ENCODE data around the gene NUBPL. TPM values are rescaled to one million over a fixed set of nuclear protein-coding genes. Genes with fewer than 3 reads are reported as not detected.

NUBPL gene
- total RNA-seq, 1 donor from 2014 or later, result 12.5 TPM

GRCh38 chr14:31660191-31660590 lies 99.0 kb downstream of the NUBPL start:
- Mint-ChIP-seq H3K4me1 (ENCODE audit: low read depth, unreplicated experiment) (no peaks in the 10 kb centered on the region), H3K36me3 (ENCODE audit: unreplicated experiment) (peaks cover 5% of the 10 kb centered on the region), H3K27ac (ENCODE audit: unreplicated experiment) (no peak overlapping the region), H3K4me3 (ENCODE audit: unreplicated experiment) (no peak overlapping the region), H3K9me3 (ENCODE audit: unreplicated experiment) (peaks cover 2% of the 10 kb centered on the region), H3K27me3 (ENCODE audit: unreplicated experiment) (no peaks in the 10 kb centered on the region)
- TF ChIP-seq, protein P1, sequence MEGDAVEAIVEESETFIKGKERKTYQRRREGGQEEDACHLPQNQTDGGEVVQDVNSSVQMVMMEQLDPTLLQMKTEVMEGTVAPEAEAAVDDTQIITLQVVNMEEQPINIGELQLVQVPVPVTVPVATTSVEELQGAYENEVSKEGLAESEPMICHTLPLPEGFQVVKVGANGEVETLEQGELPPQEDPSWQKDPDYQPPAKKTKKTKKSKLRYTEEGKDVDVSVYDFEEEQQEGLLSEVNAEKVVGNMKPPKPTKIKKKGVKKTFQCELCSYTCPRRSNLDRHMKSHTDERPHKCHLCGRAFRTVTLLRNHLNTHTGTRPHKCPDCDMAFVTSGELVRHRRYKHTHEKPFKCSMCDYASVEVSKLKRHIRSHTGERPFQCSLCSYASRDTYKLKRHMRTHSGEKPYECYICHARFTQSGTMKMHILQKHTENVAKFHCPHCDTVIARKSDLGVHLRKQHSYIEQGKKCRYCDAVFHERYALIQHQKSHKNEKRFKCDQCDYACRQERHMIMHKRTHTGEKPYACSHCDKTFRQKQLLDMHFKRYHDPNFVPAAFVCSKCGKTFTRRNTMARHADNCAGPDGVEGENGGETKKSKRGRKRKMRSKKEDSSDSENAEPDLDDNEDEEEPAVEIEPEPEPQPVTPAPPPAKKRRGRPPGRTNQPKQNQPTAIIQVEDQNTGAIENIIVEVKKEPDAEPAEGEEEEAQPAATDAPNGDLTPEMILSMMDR (IDR thresholded peaks at IDR 0.05; ENCODE audit: partially characterized antibody, unreplicated experiment), result no peak
- DNase-seq, result no peak

DNA sequence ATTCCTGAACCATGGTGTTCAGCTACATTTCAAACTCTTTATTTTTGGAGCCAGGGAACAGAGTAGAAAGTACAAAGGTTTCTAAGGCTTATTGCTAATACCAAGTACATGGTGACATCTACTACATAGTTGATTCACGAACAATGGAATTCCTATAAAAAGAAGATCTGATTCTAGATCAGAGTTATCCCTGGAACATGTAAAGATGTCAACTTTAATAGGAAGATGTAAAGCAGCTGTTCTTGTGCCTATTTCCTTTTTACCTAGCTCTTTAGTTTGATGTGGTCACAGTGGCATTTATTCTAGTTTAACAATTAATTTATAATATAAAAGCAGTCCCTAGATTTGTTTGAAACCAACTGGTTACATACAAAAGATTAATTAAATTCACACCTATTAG lies 99.5 kb downstream of the NUBPL start:
- H3K36me3 Mint-ChIP-seq (ENCODE audit: unreplicated experiment), result peaks cover 5% of the 10 kb centered on the region
- peaks cover 3% of the 10 kb centered on the region for H3K9me3 Mint-ChIP-seq (ENCODE audit: unreplicated experiment)
- TF ChIP-seq, protein P1 (IDR thresholded peaks at IDR 0.05; ENCODE audit: partially characterized antibody, unreplicated experiment), result no peak
- no peak overlapping the region for H3K27ac Mint-ChIP-seq (ENCODE audit: unreplicated experiment)
- no peak overlapping the region for H3K4me3 Mint-ChIP-seq (ENCODE audit: unreplicated experiment)
- DNase-seq, result no peak
- no peaks in the 10 kb centered on the region for H3K27me3 Mint-ChIP-seq (ENCODE audit: unreplicated experiment)
- no peaks in the 10 kb centered on the region for H3K4me1 Mint-ChIP-seq (ENCODE audit: low read depth, unreplicated experiment)

GRCh38 chr14:31668348-31668747 lies 107.1 kb downstream of the NUBPL start:
- peaks cover 9% of the 10 kb centered on the region for H3K36me3 Mint-ChIP-seq (ENCODE audit: unreplicated experiment)
- peaks cover 5% of the 10 kb centered on the region for H3K9me3 Mint-ChIP-seq (ENCODE audit: unreplicated experiment)
- H3K27ac Mint-ChIP-seq (ENCODE audit: unreplicated experiment), result no peak overlapping the region
- no peak overlapping the region for H3K4me3 Mint-ChIP-seq (ENCODE audit: unreplicated experiment)
- no peaks in the 10 kb centered on the region for H3K4me1 Mint-ChIP-seq (ENCODE audit: low read depth, unreplicated experiment)
- DNase-seq, result no peak
- no peaks in the 10 kb centered on the region for H3K27me3 Mint-ChIP-seq (ENCODE audit: unreplicated experiment)
- TF ChIP-seq, protein P1 (IDR thresholded peaks at IDR 0.05; ENCODE audit: partially characterized antibody, unreplicated experiment), result no peak

DNA sequence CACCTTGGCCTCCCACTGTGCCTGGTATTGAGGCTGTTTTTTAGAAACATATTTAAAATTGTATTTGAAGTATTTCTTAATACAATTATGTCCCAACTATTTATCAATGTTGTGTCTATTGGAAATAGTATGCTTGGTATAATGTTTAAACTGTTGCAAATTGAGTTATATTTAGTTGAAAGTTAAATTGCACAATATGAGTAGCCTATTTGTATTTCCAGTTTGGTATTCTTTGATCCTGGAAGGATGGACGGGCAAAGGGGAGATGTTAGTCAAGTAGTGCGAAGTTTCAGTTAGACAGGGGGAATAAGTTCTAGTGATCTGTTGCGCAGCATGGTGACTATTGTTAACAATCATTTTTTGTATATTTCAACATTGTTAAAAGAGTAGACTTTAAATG lies 111.5 kb downstream of the NUBPL start:
- H3K4me3 Mint-ChIP-seq (ENCODE audit: unreplicated experiment), result no peak overlapping the region
- H3K27me3 Mint-ChIP-seq (ENCODE audit: unreplicated experiment), result no peaks in the 10 kb centered on the region
- H3K36me3 Mint-ChIP-seq (ENCODE audit: unreplicated experiment), result peaks cover 5% of the 10 kb centered on the region
- H3K27ac Mint-ChIP-seq (ENCODE audit: unreplicated experiment), result no peak overlapping the region
- peaks cover 3% of the 10 kb centered on the region for H3K9me3 Mint-ChIP-seq (ENCODE audit: unreplicated experiment)
- no peak for DNase-seq
- H3K4me1 Mint-ChIP-seq (ENCODE audit: low read depth, unreplicated experiment), result no peaks in the 10 kb centered on the region
- TF ChIP-seq, protein P1 (IDR thresholded peaks at IDR 0.05; ENCODE audit: partially characterized antibody, unreplicated experiment), result no peak

GRCh38 chr14:31677052-31677451 lies 115.8 kb downstream of the NUBPL start:
- no peak for DNase-seq
- H3K4me3 Mint-ChIP-seq (ENCODE audit: unreplicated experiment), result no peak overlapping the region
- H3K27ac Mint-ChIP-seq (ENCODE audit: unreplicated experiment), result no peak overlapping the region
- TF ChIP-seq, protein P1 (IDR thresholded peaks at IDR 0.05; ENCODE audit: partially characterized antibody, unreplicated experiment), result no peak
- H3K27me3 Mint-ChIP-seq (ENCODE audit: unreplicated experiment), result no peaks in the 10 kb centered on the region
- peaks cover 3% of the 10 kb centered on the region for H3K4me1 Mint-ChIP-seq (ENCODE audit: low read depth, unreplicated experiment)
- peaks cover 4% of the 10 kb centered on the region for H3K36me3 Mint-ChIP-seq (ENCODE audit: unreplicated experiment)
- H3K9me3 Mint-ChIP-seq (ENCODE audit: unreplicated experiment), result no peaks in the 10 kb centered on the region

All from glutamatergic neuron (in vitro differentiated cells).